Measurements from ENCODE around the gene ABTB2.

The ABTB2 gene

GRCh38 chr11:34254011-34254410, 103.8 kb downstream of the ABTB2 start:
- TF ChIP-seq CTCF (conservative IDR thresholded peaks at IDR 0.05; ENCODE audit: control insufficient read depth, insufficient read depth, low read depth, low read length): no peak
- DNase-seq (ENCODE audit: low read depth): no peak
- no peak overlapping the region for H3K4me3 ChIP-seq (ENCODE audit: control insufficient read depth, low read depth, low read length)

- no peak overlapping the region for H3K4me3 ChIP-seq (ENCODE audit: control insufficient read depth, low read depth, low read length)
- no peak for DNase-seq (ENCODE audit: low read depth)
- TF ChIP-seq CTCF (conservative IDR thresholded peaks at IDR 0.05; ENCODE audit: control insufficient read depth, insufficient read depth, low read depth, low read length): no peak
Observed at GRCh38 chr11:34252651-34253050, 105.2 kb downstream of the ABTB2 start.

GRCh38 chr11:34252015-34252414, 105.8 kb downstream of the ABTB2 start:
- TF ChIP-seq CTCF (conservative IDR thresholded peaks at IDR 0.05; ENCODE audit: control insufficient read depth, insufficient read depth, low read depth, low read length): no peak
- H3K4me3 ChIP-seq (ENCODE audit: control insufficient read depth, low read depth, low read length): no peak overlapping the region
- DNase-seq (ENCODE audit: low read depth): no peak

- H3K4me3 ChIP-seq (ENCODE audit: control insufficient read depth, low read depth, low read length): peak overlapping the region; percentile 22
- DNase-seq (ENCODE audit: low read depth): peak; percentile 43
- TF ChIP-seq CTCF (conservative IDR thresholded peaks at IDR 0.05; ENCODE audit: control insufficient read depth, insufficient read depth, low read depth, low read length): no peak
Observed at GRCh38 chr11:34251589-34251980, 106.2 kb downstream of the ABTB2 start.

- DNase-seq (ENCODE audit: low read depth): peak; percentile 36
- peak overlapping the region; percentile 22 for H3K4me3 ChIP-seq (ENCODE audit: control insufficient read depth, low read depth, low read length)
- TF ChIP-seq CTCF (conservative IDR thresholded peaks at IDR 0.05; ENCODE audit: control insufficient read depth, insufficient read depth, low read depth, low read length): no peak
Observed at GRCh38 chr11:34250732-34251588, 106.8 kb downstream of the ABTB2 start.

GRCh38 chr11:34250211-34250610, 107.6 kb downstream of the ABTB2 start:
- no peak for TF ChIP-seq CTCF (conservative IDR thresholded peaks at IDR 0.05; ENCODE audit: control insufficient read depth, insufficient read depth, low read depth, low read length)
- DNase-seq (ENCODE audit: low read depth): no peak
- H3K4me3 ChIP-seq (ENCODE audit: control insufficient read depth, low read depth, low read length): no peak overlapping the region
